Endothelial cell of umbilical vein (primary cell): ENCODE results near the gene RIOK2.
"Not testable (repeated sequence)": the region's sequence is repeated elsewhere in the genome, so short reads cannot be mapped to it uniquely, and the experiment has no call there.

ENCODE experiments used
- EZH2 ChIP-seq: IDR thresholded peaks from 2 replicates; pipeline ENCODE4 v1.6.1; 2012; ENCODE audit warnings: borderline replicate concordance, low read depth, mild to moderate bottlenecking, moderate library complexity, low read length, inconsistent platforms; ENCODE audit not compliant: severe bottlenecking
- TF ChIP-seq, protein P1 (sequence below), 2 donors: IDR thresholded peaks; 1 replicate in 1 of 2; 2 replicates in 1 of 2; pipeline ENCODE4 v1.5.1; 2011; ENCODE audit warnings: low read length in 2 of 2, mild to moderate bottlenecking in 2 of 2, moderate library complexity in 2 of 2, control low read depth in 1 of 2, inconsistent platforms in 1 of 2, low read depth in 1 of 2; ENCODE audit not compliant: insufficient read depth in 1 of 2; ENCODE audit errors: extremely low read depth in 1 of 2

DNA sequence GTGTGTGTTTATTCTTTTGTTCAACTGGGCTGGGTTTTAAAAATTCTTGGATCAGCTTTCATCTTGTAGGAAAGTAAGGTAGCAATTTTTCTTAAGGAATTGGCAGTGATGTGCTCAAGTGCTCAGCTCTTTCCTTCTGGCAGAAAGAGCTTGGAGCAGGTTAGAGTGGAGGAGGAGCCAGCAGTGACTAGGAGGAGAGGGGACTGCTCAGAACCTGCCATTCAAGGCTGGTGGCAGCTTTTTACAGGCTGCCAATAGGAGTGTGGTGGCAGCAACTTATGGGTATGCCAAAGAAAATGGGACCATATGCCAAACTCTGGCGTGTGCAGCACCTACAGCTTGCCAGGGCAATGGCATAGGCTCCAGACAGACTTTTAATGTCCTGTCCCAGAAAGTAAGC, 42.8 kb downstream of the RIOK2 start:
- TF ChIP-seq, protein P1, sequence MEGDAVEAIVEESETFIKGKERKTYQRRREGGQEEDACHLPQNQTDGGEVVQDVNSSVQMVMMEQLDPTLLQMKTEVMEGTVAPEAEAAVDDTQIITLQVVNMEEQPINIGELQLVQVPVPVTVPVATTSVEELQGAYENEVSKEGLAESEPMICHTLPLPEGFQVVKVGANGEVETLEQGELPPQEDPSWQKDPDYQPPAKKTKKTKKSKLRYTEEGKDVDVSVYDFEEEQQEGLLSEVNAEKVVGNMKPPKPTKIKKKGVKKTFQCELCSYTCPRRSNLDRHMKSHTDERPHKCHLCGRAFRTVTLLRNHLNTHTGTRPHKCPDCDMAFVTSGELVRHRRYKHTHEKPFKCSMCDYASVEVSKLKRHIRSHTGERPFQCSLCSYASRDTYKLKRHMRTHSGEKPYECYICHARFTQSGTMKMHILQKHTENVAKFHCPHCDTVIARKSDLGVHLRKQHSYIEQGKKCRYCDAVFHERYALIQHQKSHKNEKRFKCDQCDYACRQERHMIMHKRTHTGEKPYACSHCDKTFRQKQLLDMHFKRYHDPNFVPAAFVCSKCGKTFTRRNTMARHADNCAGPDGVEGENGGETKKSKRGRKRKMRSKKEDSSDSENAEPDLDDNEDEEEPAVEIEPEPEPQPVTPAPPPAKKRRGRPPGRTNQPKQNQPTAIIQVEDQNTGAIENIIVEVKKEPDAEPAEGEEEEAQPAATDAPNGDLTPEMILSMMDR (IDR thresholded peaks at IDR 0.05; ENCODE audit: extremely low read depth in 1 of 2, insufficient read depth in 1 of 2, low read depth in 1 of 2, low read length in 2 of 2): not testable (repeated sequence)
- TF ChIP-seq EZH2: not testable (repeated sequence)
